OCI-LY1 (cell line): ENCODE data around the gene PCBP3.
"Not testable (repeated sequence)": the region's sequence is repeated elsewhere in the genome, so short reads cannot be mapped to it uniquely, and the experiment has no call there.

Experiments used
- CTCF ChIP-seq: fragments of 200-600 bp; sonication (generic), shearing (Covaris generic); IDR thresholded peaks from 2 replicates; pipeline ENCODE4 v1.5.1; 2017; ENCODE audit warnings: mild to moderate bottlenecking, antibody characterized with exemption, low read length, moderate library complexity, mixed read lengths
- EZH2 ChIP-seq: fragments of 200-600 bp; sonication (generic), shearing (Covaris generic); IDR thresholded peaks from 2 replicates; pipeline ENCODE4 v1.8.0; 2017; ENCODE audit warnings: borderline replicate concordance, mixed run types, mild to moderate bottlenecking, antibody characterized with exemption, low read length, moderate library complexity, mixed read lengths

- TF ChIP-seq CTCF, EZH2: not testable (repeated sequence)
Observed at GRCh38 chr21:45808663-45809062, 165.1 kb downstream of the PCBP3 start.
